Stimulated activated naive CD8-positive, alpha-beta T cell treated with anti-CD3 and anti-CD28 coated beads, Interleukin-15, Interleukin-2, amounts not matched to agents 100 U/mL and 50 U/mL, for 24 hours (primary cell): ENCODE measurements around the gene KLHDC2.
"Not testable (repeated sequence)": the region's sequence is repeated elsewhere in the genome, so short reads cannot be mapped to it uniquely, and the experiment has no call there.

Experiments
- ATAC-seq: fragments of 150-1000 bp; cut with Tn5 transposase; one replicate; pipeline ENCODE4 v1.10.0; 2021
- DNase-seq: peaks from one replicate; pipeline ENCODE4 v3.0.0; 2021

KLHDC2 gene

GRCh38 chr14:49767571-49768300, at the start of gene KLHDC2:
Gene KLHDC2, plus strand, starts transcription at chr14:49768153. Its CDS starts 316 bp downstream, at chr14:49768469.
- DNase-seq (peak; percentile 92), ATAC-seq (peak; percentile 89)

GRCh38 chr14:49720744-49721143, 47.2 kb upstream of the KLHDC2 start:
- ATAC-seq (no peak), DNase-seq (no peak)

- DNase-seq, ATAC-seq: not testable (repeated sequence)
Observed at GRCh38 chr14:49721733-49722435, 46.1 kb upstream of the KLHDC2 start.

- ATAC-seq (no peak), DNase-seq (no peak)
Observed at GRCh38 chr14:49727171-49727570, 40.8 kb upstream of the KLHDC2 start.

GRCh38 chr14:49732896-49733295, 35.1 kb upstream of the KLHDC2 start:
- DNase-seq, result no peak
- no peak for ATAC-seq

GRCh38 chr14:49733836-49734235, 34.1 kb upstream of the KLHDC2 start:
- ATAC-seq (no peak), DNase-seq (no peak)

- DNase-seq, ATAC-seq: not testable (repeated sequence)
Observed at GRCh38 chr14:49735669-49736068, 32.3 kb upstream of the KLHDC2 start.

GRCh38 chr14:49745191-49745590, 22.8 kb upstream of the KLHDC2 start:
- DNase-seq (no peak), ATAC-seq (no peak)

GRCh38 chr14:49746476-49746875, 21.5 kb upstream of the KLHDC2 start:
- ATAC-seq, DNase-seq: not testable (repeated sequence)

- ATAC-seq, result no peak
- no peak for DNase-seq
Observed at GRCh38 chr14:49754570-49755097, 13.3 kb upstream of the KLHDC2 start.

- ATAC-seq (no peak), DNase-seq (no peak)
Observed at GRCh38 chr14:49755378-49755777, 12.6 kb upstream of the KLHDC2 start.

GRCh38 chr14:49761839-49762551, 6.0 kb upstream of the KLHDC2 start:
- ATAC-seq, result no peak
- no peak for DNase-seq

- DNase-seq, result no peak
- no peak for ATAC-seq
Observed at GRCh38 chr14:49766839-49767238, 1.1 kb upstream of the KLHDC2 start.

GRCh38 chr14:49767270-49767570, 733 bp upstream of the KLHDC2 start:
- ATAC-seq (no peak), DNase-seq (no peak)

- DNase-seq (peak; percentile 76), ATAC-seq (peak; percentile 75)
Observed at GRCh38 chr14:49768301-49769121, 558 bp downstream of the KLHDC2 start.

- DNase-seq (no peak), ATAC-seq (no peak)
Observed at GRCh38 chr14:49769171-49769570, 1.2 kb downstream of the KLHDC2 start.

GRCh38 chr14:49769581-49770211, 1.7 kb downstream of the KLHDC2 start:
- ATAC-seq, result no peak
- DNase-seq, result no peak

- no peak for DNase-seq
Observed at GRCh38 chr14:49770212-49770817, 2.4 kb downstream of the KLHDC2 start.

GRCh38 chr14:49771691-49772090, 3.7 kb downstream of the KLHDC2 start:
- DNase-seq, ATAC-seq: not testable (repeated sequence)

More at GRCh38 chr14:49770212-49770817, 2.4 kb downstream of the KLHDC2 start:
- ATAC-seq, result no peak

- DNase-seq (no peak), ATAC-seq (no peak)
Observed at GRCh38 chr14:49774106-49774505, 6.2 kb downstream of the KLHDC2 start.

- ATAC-seq (no peak), DNase-seq (no peak)
Observed at GRCh38 chr14:49778421-49778820, 10.5 kb downstream of the KLHDC2 start.
